Lower lobe of right lung (tissue), 2 donors: ENCODE data around the gene CCDC141. TPM values are rescaled to one million over a fixed set of nuclear protein-coding genes. Genes with fewer than 3 reads are reported as not detected.
A peak's percentile ranks its signal among the peaks of the same experiment; 100 is the strongest.

Experiments used
- ATAC-seq, 2 donors: fragments of 200-7000 bp; cut with Tn5 transposase; one replicate each; pipeline ENCODE4 v1.9.1; 2020 to 2022; ENCODE audit warnings: mild to moderate bottlenecking in 2 of 2, moderate library complexity in 2 of 2
- DNase-seq: peaks from one replicate; pipeline ENCODE4 v3.0.0-alpha.2; 2020
- H3K27ac ChIP-seq: fragments of 200-600 bp; one replicate; pipeline ENCODE4 v1.8.0; 2022
- H3K27me3 ChIP-seq: fragments of 200-600 bp; one replicate; pipeline ENCODE4 v1.8.0; 2022; ENCODE audit warnings: low read depth
- H3K36me3 ChIP-seq: fragments of 200-600 bp; one replicate; pipeline ENCODE4 v1.8.0; 2022; ENCODE audit warnings: mild to moderate bottlenecking
- H3K4me1 ChIP-seq: fragments of 200-600 bp; one replicate; pipeline ENCODE4 v1.8.0; 2022
- H3K4me3 ChIP-seq: fragments of 200-600 bp; one replicate; pipeline ENCODE4 v1.8.0; 2022; ENCODE audit warnings: mild to moderate bottlenecking
- H3K9me3 ChIP-seq: fragments of 200-600 bp; one replicate; pipeline ENCODE4 v1.8.0; 2022
- intact Hi-C: fragments of 100-400 bp; cut with DNase I; formaldehyde crosslinking; loops from one replicate; pipeline ENCODE4 v1.11.0; 2022
- total RNA-seq: library from RNA; stranded (reverse); fragmentation: NEBNext Ultra II Directional; extraction: Animal tissue kit (Norgen Biotek cat#: 25700); gene quantifications from one replicate; pipeline ENCODE4 v1.2.1, GENCODE V29; 2021
- TF ChIP-seq, protein P1 (sequence below): fragments of 200-600 bp; IDR thresholded peaks from one replicate; pipeline ENCODE4 v1.8.0; 2022; ENCODE audit warnings: antibody characterized with exemption, mild to moderate bottlenecking
- donor health status: DM: no; HTN: yes; CAD: no; lungs with severe emphysema.

Gene CCDC141
- total RNA-seq, 1 donor from 2014 or later: 40.5 TPM

- no peaks in the 10 kb centered on the region for H3K9me3 ChIP-seq
- H3K4me3 ChIP-seq: no peak overlapping the region
- DNase-seq (no peak), ATAC-seq (no peak)
- intact Hi-C loops: no loop called here
- TF ChIP-seq, protein P1, sequence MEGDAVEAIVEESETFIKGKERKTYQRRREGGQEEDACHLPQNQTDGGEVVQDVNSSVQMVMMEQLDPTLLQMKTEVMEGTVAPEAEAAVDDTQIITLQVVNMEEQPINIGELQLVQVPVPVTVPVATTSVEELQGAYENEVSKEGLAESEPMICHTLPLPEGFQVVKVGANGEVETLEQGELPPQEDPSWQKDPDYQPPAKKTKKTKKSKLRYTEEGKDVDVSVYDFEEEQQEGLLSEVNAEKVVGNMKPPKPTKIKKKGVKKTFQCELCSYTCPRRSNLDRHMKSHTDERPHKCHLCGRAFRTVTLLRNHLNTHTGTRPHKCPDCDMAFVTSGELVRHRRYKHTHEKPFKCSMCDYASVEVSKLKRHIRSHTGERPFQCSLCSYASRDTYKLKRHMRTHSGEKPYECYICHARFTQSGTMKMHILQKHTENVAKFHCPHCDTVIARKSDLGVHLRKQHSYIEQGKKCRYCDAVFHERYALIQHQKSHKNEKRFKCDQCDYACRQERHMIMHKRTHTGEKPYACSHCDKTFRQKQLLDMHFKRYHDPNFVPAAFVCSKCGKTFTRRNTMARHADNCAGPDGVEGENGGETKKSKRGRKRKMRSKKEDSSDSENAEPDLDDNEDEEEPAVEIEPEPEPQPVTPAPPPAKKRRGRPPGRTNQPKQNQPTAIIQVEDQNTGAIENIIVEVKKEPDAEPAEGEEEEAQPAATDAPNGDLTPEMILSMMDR: no peak
- H3K27me3 ChIP-seq: no peaks in the 10 kb centered on the region
- no peaks in the 10 kb centered on the region for H3K36me3 ChIP-seq
- no peaks in the 10 kb centered on the region for H3K4me1 ChIP-seq
- H3K27ac ChIP-seq: no peak overlapping the region
These were observed 154.8 kb downstream of the CCDC141 start for GRCh38 chr2:178895171-178895570.

- Histone ChIP-seq H3K27me3 (no peaks in the 10 kb centered on the region), H3K4me1 (no peaks in the 10 kb centered on the region), H3K36me3 (no peaks in the 10 kb centered on the region), H3K9me3 (no peaks in the 10 kb centered on the region), H3K4me3 (no peak overlapping the region), H3K27ac (no peak overlapping the region)
- no peak for ATAC-seq
- no peak for DNase-seq
- TF ChIP-seq, protein P1: no peak
- intact Hi-C loops: no loop called here
These were observed 156.9 kb downstream of the CCDC141 start for GRCh38 chr2:178892751-178893625.

DNA sequence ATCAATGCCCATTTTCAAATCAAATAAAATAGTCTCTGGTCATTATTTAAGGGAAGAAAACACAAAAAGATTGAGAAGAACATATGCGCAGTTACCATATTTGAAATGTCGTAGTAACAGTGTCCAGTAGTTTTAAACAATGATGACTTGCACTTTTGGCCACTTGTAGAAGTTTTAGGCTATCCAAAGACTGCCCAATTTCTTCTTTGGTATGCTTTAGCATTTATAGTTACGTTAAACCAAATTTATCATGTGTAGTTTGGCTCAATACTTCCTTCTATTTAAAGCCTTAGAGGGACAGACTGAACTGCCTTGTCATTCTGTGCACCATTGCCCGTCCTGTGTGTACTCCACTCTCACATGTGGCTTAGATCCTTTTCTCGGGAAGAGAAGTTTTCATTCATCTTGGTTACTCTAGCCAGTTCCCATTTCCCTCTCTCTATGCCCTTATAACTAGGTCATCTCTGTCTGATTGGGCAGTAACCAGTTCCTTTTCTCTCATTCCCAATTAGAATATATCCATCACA lies 157.9 kb downstream of the CCDC141 start:
- ATAC-seq: no peak
- TF ChIP-seq, protein P1: no peak
- no peak for DNase-seq
- no peaks in the 10 kb centered on the region for H3K4me1 ChIP-seq
- H3K27ac ChIP-seq: no peak overlapping the region
- no peaks in the 10 kb centered on the region for H3K9me3 ChIP-seq
- no peak overlapping the region for H3K4me3 ChIP-seq
- no peaks in the 10 kb centered on the region for H3K36me3 ChIP-seq
- intact Hi-C loops: no loop called here
- no peaks in the 10 kb centered on the region for H3K27me3 ChIP-seq

GRCh38 chr2:178891265-178891958 lies 158.5 kb downstream of the CCDC141 start:
- no peaks in the 10 kb centered on the region for H3K4me1 ChIP-seq
- no peaks in the 10 kb centered on the region for H3K27me3 ChIP-seq
- TF ChIP-seq, protein P1: peak; percentile 94
- ATAC-seq: peak; percentile 86 to 88
- no peak for DNase-seq
- no peak overlapping the region for H3K4me3 ChIP-seq
- H3K9me3 ChIP-seq: no peaks in the 10 kb centered on the region
- H3K36me3 ChIP-seq: no peaks in the 10 kb centered on the region
- H3K27ac ChIP-seq: no peak overlapping the region
- intact Hi-C loops: no loop called here

DNA sequence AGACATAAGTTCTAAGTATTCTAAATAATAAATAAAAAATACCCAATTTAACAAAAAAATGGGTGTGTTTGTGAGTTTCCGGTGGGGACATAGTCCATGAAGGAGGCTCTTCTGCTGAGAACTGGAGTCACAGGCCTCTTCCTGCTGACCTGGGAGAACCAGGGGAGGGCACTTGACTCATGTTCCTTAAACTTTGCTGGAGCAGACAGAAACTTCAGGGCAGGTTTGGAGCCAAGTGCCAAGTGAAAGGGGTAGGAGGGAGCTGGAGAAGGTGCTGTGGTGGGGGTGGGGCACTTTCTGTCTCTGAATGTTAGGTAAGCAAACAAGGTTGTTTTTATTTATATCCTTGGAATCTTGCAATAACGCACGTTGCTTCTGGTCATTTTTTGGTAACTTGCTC lies 163.9 kb downstream of the CCDC141 start:
- peak in 1 of 2 donors; percentile 37 for ATAC-seq
- H3K9me3 ChIP-seq: no peaks in the 10 kb centered on the region
- TF ChIP-seq, protein P1: no peak
- no peak overlapping the region for H3K4me3 ChIP-seq
- no peak for DNase-seq
- intact Hi-C loops: no loop called here
- no peak overlapping the region for H3K27ac ChIP-seq
- no peaks in the 10 kb centered on the region for H3K36me3 ChIP-seq
- H3K27me3 ChIP-seq: no peaks in the 10 kb centered on the region
- no peaks in the 10 kb centered on the region for H3K4me1 ChIP-seq
